OCI-LY3 (cell line): Measurements from ENCODE around the gene CYSLTR2.

Experiments
- EZH2phosphoT487 ChIP-seq: fragments of 200-600 bp; shearing (Covaris generic); IDR thresholded peaks from 2 replicates; pipeline ENCODE4 v1.6.1; 2018; ENCODE audit warnings: antibody characterized with exemption, mixed run types, low read depth
- TF ChIP-seq, protein P1 (sequence below): fragments of 200-600, 300-600 bp; sonication (generic); IDR thresholded peaks from 2 replicates; pipeline ENCODE4 v1.5.1; 2014; ENCODE audit warnings: antibody characterized with exemption, low read length, low read depth

- TF ChIP-seq, protein P1, sequence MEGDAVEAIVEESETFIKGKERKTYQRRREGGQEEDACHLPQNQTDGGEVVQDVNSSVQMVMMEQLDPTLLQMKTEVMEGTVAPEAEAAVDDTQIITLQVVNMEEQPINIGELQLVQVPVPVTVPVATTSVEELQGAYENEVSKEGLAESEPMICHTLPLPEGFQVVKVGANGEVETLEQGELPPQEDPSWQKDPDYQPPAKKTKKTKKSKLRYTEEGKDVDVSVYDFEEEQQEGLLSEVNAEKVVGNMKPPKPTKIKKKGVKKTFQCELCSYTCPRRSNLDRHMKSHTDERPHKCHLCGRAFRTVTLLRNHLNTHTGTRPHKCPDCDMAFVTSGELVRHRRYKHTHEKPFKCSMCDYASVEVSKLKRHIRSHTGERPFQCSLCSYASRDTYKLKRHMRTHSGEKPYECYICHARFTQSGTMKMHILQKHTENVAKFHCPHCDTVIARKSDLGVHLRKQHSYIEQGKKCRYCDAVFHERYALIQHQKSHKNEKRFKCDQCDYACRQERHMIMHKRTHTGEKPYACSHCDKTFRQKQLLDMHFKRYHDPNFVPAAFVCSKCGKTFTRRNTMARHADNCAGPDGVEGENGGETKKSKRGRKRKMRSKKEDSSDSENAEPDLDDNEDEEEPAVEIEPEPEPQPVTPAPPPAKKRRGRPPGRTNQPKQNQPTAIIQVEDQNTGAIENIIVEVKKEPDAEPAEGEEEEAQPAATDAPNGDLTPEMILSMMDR = no peak
- TF ChIP-seq EZH2phosphoT487 = no peak
Observed at GRCh38 chr13:48695776-48696175, 42.0 kb downstream of the CYSLTR2 start.
